GM18517 (cell line): Measurements from ENCODE around the gene KLHL21.

ENCODE experiments used
- ATAC-seq: cut with Tn5 transposase; IDR thresholded peaks from one replicate; pipeline ENCODE4 v1.9.1; 2021; ENCODE audit warnings: mild to moderate bottlenecking, moderate library complexity; ENCODE audit not compliant: unreplicated experiment

The KLHL21 gene

GRCh38 chr1:6557597-6557996 is 45.1 kb downstream of the KLHL21 start:
- ATAC-seq: no peak

GRCh38 chr1:6554907-6555778 is 47.5 kb downstream of the KLHL21 start, which contains the start of gene TAS1R1:
TAS1R1 (plus strand) TSS chr1:6555307; CDS start chr1:6555374, 67 bp downstream.
- no peak for ATAC-seq

- ATAC-seq: peak; percentile 89
Observed at GRCh38 chr1:6554031-6554906, 48.4 kb downstream of the KLHL21 start, which contains the start of gene NOL9. NOL9 (minus strand) TSS chr1:6554513; CDS start chr1:6554502, 11 bp downstream.

- no peak for ATAC-seq
Observed at GRCh38 chr1:6547301-6547700, 55.4 kb downstream of the KLHL21 start.

GRCh38 chr1:6546326-6546725 is 56.3 kb downstream of the KLHL21 start:
- ATAC-seq: no peak

GRCh38 chr1:6545276-6546112 is 57.2 kb downstream of the KLHL21 start:
- ATAC-seq: no peak

GRCh38 chr1:6544831-6545230 is 57.8 kb downstream of the KLHL21 start:
- no peak for ATAC-seq
